ENCODE results near the gene KDM4D. TPM values are rescaled to one million over a fixed set of nuclear protein-coding genes. Genes with fewer than 3 reads are reported as not detected.

Gene KDM4D
- under 1 TPM in 2 of 5 donors, not detected in 3; 0.58 to 0.73 TPM for total RNA-seq
- polyA plus RNA-seq, result under 1 TPM; 0.12 to 0.31 (median 0.25) TPM
- long read RNA-seq, donor 1, result 0 reads
- long read RNA-seq, donor 2, result 0 reads
- long read RNA-seq, donor 3, result 0 reads
- long read RNA-seq, donor 4, result 0 reads
- long read RNA-seq, donor 5, partial matches to known transcripts, result 0 of 1 reads
- long read RNA-seq, donor 5, other reads (novel, unspliced or antisense), result 0 of 1 reads
- long read RNA-seq, donor 6, result 0 reads
- long read RNA-seq, donor 7, partial matches to known transcripts, result 0 of 3 reads
- long read RNA-seq, donor 7, other reads (novel, unspliced or antisense), result 0 of 3 reads
- long read RNA-seq, donor 8, result 0 reads
- long read RNA-seq, donor 9, partial matches to known transcripts, result 0 of 1 reads
- long read RNA-seq, donor 9, other reads (novel, unspliced or antisense), result 0 of 1 reads
- long read RNA-seq, donor 10, partial matches to known transcripts, result 0 of 1 reads
- long read RNA-seq, donor 10, other reads (novel, unspliced or antisense), result 0 of 1 reads

GRCh38 chr11:94973099-94973968, at the start of gene KDM4D, which contains the start of gene CWC15:
Gene KDM4D (plus strand): TSS chr11:94973709. CDS start chr11:94997373, 23,664 bp downstream.
Gene CWC15 (minus strand): TSS chr11:94973556. CDS start chr11:94972185, 1,371 bp downstream.
- intact Hi-C loops (cut with DNase I; ENCODE audit: low total_unique reads), result no loop called here
- Histone ChIP-seq H3K9me3 (no peaks in the 10 kb centered on the region), H3K27me3 (no peaks in the 10 kb centered on the region), H3K27ac (peak within 1 kb of the TSS; percentile 81 to 90 (median 82)), H3K36me3 (peaks cover 26 to 38% (median 37%) of the 10 kb centered on the region in 4 donors), H3K4me3 (peak within 1 kb of the TSS; percentile 72 to 98 (median 90)), H3K4me1 (peaks cover 13 to 41% (median 25%) of the 10 kb centered on the region in 4 donors)
- DNase-seq, result peak; percentile 95 to 99
- whole genome bisulfite sequencing, 5 donors, result 0 to 1% (median 0%) methylated on average over 65 to 66 of the region's 66 CpGs
- no peak for TF ChIP-seq EP300 (IDR thresholded peaks at IDR 0.05)
- no peak for TF ChIP-seq CTCF (IDR thresholded peaks at IDR 0.05)
- peak; percentile 80 to 92 (median 90) for TF ChIP-seq POLR2AphosphoS5 (IDR thresholded peaks at IDR 0.05)

- intact Hi-C loops (cut with DNase I; ENCODE audit: low total_unique reads), result no loop called here
- Histone ChIP-seq H3K27me3 (no peaks in the 10 kb centered on the region), H3K4me1 (peaks cover 19 to 43% (median 29%) of the 10 kb centered on the region in 4 donors), H3K27ac (peak overlapping the region in 3 of 5 donors; percentile 71 to 83 (median 74)), H3K36me3 (no peaks in the 10 kb centered on the region), H3K9me3 (no peaks in the 10 kb centered on the region), H3K4me3 (no peak overlapping the region)
- peak in 1 of 2 donors; percentile 57 for DNase-seq
- 40 to 65% (median 54%) methylated on average over 6 of the region's 6 CpGs for WGBS, 5 donors
- TF ChIP-seq EP300 (IDR thresholded peaks at IDR 0.05) (no peak), POLR2A (IDR thresholded peaks at IDR 0.05) (no peak), POLR2AphosphoS5 (IDR thresholded peaks at IDR 0.05) (no peak), CTCF (IDR thresholded peaks at IDR 0.05) (no peak)
These were observed 49.3 kb upstream of the KDM4D start for GRCh38 chr11:94924171-94924572.

- Histone ChIP-seq H3K36me3 (no peaks in the 10 kb centered on the region), H3K27me3 (no peaks in the 10 kb centered on the region), H3K4me1 (peaks cover 19 to 43% (median 29%) of the 10 kb centered on the region in 4 donors), H3K4me3 (no peak overlapping the region), H3K9me3 (no peaks in the 10 kb centered on the region), H3K27ac (peak overlapping the region in 3 of 5 donors; percentile 71 to 83 (median 74))
- DNase-seq, result peak in 1 of 2 donors; percentile 35
- WGBS, 5 donors, result 39 to 61% (median 55%) methylated on average over 5 of the region's 5 CpGs
- TF ChIP-seq POLR2A (IDR thresholded peaks at IDR 0.05) (no peak), POLR2AphosphoS5 (IDR thresholded peaks at IDR 0.05) (no peak), CTCF (IDR thresholded peaks at IDR 0.05) (no peak), EP300 (IDR thresholded peaks at IDR 0.05) (no peak)
- intact Hi-C loops (cut with DNase I; ENCODE audit: low total_unique reads), result no loop called here
These were observed 48.9 kb upstream of the KDM4D start for GRCh38 chr11:94924612-94925011.
